RPMI8226 (cell line): Measurements from ENCODE around the gene PTPRN2.

Source experiments
- DNase-seq: peaks from one replicate; pipeline ENCODE4 v3.0.0-alpha.2; 2015

PTPRN2 gene

DNA sequence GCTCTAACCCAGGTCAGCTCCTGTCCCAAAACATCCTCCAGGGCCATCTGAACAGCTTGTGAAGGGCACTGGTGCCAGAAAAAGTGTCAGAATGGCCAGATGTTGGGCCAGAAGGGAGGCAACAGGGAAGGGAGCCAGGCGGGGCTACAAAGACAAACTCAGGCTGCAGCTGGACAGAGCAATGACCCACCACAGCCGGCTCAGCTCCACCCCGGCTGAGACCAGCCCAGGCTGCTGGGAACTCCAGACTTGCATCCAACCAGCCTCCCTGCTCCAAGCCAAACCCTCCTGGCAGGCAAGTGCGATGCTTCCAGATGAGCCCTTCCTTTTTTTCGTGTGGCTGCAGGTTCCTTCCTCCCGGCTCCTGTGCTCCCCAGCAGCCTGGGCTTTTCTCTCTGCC lies 466.9 kb downstream of the PTPRN2 start:
- DNase-seq = no peak

GRCh38 chr7:158120316-158120715 lies 467.3 kb downstream of the PTPRN2 start:
- no peak for DNase-seq

DNA sequence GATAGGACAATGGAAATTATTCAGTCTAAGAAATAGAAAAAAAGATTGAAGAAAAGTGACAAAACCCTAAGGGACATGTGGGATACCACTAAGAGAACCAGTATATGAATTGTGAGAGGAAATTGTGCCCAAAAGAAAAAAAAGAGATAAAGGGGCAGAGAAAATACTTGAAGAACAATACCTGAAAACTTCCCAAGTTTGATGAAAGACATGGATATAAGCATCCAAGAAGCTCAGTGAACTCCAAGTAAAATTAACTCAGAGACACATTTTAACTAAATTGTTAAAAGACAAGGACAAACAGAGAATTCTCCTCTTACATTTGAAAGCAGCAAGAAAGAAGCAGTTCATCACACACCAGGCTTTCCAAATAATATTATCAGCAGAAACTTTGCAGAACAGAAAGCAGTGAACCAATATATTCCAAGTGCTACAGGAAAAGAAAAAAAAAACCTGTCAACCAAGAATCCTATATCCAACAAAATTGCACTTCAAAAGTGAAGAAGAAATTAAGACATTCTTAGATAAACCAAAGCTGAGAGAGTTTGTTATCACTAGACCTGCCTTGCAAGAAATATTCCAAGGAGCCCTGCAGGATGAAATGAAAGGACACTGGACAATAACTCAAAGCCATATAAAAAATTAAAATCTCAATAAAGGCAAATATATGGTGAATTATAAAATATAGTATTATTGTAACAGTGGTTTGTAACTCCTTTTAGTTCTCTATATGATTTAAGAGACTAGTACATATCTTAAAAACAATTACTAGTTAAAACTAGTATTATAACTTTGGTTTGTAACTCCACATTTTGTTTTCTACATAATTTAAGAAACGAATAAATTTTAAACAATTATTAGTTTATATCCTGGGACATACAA lies 470.0 kb downstream of the PTPRN2 start:
- DNase-seq = no peak

GRCh38 chr7:158116235-158116634 lies 471.4 kb downstream of the PTPRN2 start:
- no peak for DNase-seq

DNA sequence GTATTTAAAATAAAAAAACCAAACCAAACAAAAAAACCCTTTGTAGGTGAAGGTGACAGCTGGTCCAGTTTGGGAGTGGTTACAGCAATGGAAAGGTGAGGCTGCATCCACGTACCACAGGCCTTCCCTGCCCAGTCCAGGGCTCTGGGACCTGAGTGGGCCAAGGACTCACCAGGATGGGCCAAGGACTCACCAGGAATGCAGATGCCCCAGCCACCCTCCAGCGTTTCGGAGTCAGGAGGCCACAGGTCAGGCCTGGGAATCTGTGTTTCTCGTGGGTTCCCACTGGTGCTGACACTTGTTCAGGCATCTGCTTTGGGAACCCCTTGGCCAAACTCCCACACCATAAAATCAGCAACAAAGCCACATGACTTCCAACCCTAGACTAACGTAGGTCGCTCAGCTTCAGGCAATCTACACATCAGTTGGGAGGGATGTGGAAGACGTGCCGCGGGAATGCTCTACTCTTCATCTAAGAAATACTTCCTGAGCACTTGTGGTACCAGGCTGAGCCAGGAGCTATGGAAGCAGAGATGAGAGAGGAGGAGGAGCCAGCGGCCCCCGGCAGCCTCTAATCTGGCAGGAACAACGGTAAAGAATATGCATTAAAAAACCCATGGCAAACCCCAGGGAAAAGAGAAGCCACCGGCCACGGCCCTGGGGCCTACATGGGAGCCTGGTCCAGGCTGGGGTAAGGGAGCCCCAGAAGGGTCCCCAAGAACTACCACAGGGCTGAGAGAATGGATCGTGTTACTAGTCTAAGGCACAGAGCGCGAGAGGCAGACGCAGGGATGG lies 473.4 kb downstream of the PTPRN2 start:
- DNase-seq = no peak

- no peak for DNase-seq
Measured at GRCh38 chr7:158113321-158114025, 474.1 kb downstream of the PTPRN2 start.

DNA sequence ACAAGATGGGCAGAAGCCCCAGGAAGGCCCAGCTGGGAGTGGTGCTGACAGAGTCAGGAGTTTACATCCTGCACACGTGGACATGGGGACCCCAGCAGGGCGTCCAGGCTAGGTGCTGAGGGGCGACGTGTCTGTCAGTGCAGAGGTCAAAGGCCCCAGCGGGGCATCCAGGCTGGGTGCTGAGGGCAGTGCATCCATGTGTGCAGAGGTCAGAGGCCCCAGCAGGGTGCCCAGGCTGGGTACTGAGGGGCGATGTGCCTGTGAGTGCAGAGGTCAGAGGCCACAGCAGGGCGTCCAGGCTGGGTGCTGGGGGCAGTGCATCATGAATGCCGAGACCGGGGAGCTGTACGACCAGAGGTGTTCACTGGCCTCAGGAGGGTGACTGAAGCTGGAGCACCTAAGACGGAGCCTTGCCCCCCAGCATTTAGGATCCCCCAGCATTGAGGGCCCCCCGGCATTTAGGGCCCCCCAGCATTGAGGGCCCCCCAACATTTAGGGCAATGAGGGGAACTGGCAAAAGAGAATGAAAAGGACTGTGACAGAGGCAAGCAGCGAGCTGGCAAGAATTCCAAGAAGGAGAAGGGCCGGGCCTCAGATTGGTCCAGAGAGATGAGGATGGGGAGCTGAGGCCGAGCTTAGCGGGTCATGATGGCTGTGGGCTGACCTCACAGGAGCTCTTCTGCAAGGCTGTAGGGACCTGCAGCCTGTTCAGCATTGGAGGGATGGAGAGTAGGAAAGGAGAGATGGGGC lies 474.9 kb downstream of the PTPRN2 start:
- no peak for DNase-seq

- no peak for DNase-seq
Measured at GRCh38 chr7:158111906-158112570, 475.6 kb downstream of the PTPRN2 start.

DNA sequence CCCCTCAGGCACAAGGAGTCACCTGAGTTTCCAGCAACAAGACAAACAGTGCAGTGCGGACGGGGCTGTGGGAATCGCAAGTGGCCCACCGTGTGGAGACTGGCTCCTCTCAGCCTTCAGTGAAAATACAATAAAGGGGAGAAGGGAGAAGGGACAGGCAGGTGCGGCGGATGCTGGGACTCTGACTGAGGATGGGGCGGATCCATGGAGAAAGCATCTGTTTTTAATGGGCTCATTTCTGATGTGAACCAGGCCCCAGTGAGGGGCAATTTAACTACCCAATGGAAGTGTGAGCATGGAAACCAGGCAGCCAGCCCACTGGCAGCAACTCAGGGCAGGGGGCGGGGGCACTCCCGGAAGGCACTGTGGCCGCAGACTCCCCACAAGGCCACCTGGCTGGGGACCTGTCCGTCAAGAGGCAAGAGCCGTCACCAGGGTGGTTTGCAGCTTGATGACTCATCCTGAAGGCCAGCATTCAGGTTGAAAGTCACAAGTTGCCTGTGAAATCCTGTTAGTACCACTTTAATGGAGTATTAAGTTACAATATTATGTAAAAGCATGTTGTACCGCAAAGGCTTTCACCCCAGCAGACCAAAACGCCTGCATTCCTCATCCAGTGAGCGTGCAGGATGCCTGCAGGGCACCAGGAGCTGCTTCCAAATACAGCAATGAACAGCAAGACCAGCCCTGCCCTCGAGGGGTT lies 476.4 kb downstream of the PTPRN2 start:
- DNase-seq = peak; percentile 91

GRCh38 chr7:158110661-158111048 lies 477.0 kb downstream of the PTPRN2 start:
- peak; percentile 71 for DNase-seq

GRCh38 chr7:158110034-158110590 lies 477.5 kb downstream of the PTPRN2 start:
- DNase-seq = no peak

DNA sequence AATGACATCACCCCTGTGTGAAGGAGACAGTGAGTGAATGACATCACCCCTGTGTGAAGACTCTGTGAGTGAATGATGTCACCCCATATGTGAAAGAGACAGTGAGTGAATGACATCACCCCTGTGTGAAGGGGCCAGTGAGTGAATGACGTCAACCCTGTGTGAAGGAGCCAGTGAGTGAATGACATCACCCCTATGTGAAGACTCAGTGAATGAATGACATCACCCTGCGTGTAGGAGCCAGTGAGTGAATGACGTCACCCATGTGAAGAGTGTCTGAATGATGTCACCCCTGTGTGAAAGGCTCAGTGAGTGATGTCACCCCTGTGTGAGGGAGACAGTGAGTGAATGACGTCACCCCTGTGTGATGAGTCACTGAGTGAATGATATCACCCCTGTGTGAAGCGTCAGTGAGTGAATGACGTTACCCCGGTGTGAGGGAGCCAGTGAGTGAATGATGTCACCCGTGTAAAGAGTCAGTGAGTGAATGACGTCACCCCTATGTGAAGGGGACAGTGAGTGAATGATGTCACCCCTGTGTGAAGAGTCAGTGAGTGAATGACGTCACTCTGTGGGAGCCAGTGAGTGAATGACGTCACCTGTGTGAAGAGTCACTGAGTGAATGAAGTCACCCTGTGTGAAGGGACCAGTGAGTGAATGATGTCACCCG lies 478.1 kb downstream of the PTPRN2 start:
- peak; percentile 16 for DNase-seq

- no peak for DNase-seq
Measured at GRCh38 chr7:158108646-158109293, 478.9 kb downstream of the PTPRN2 start.

DNA sequence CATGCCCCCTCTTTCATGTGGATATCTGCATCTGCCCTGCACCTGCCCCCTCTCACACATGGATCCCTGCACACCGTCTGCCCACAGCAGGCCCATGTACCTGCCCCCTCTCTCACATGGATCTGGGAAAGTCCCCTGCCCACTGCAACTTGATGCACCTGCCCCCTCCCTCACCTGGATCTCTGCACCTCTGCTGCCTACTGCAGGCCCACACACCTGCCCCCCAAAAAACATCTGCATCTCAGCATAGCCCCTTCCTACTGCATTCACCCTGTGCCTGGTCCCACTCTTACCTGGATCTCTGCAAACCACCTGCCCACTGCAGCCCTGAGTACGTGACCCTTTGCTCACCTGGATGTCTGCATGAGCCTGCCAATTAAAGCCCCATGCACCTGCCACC lies 479.8 kb downstream of the PTPRN2 start:
- DNase-seq = no peak

GRCh38 chr7:158106272-158106671 lies 481.4 kb downstream of the PTPRN2 start:
- DNase-seq = no peak

DNA sequence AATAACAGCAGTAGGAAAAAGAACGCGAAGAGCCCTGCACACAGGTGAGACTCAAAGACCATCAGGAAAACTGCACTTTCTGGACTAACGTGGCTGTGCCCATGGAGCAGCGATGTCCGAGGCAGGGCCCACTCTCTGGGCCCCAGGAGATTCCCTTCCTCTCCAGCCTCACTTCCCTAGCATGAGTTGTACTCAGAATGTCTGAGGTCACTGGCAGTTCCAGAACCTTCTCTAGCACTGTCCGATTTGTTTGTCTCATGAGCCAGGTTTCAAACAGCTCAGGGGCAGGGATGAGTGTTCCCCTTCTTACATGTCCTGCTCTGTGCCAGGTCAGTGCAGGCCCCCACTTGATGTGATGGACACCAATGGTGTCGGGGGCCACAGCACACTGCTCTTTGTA lies 484.2 kb downstream of the PTPRN2 start:
- no peak for DNase-seq

- no peak for DNase-seq
Measured at GRCh38 chr7:158102897-158103296, 484.7 kb downstream of the PTPRN2 start.

DNA sequence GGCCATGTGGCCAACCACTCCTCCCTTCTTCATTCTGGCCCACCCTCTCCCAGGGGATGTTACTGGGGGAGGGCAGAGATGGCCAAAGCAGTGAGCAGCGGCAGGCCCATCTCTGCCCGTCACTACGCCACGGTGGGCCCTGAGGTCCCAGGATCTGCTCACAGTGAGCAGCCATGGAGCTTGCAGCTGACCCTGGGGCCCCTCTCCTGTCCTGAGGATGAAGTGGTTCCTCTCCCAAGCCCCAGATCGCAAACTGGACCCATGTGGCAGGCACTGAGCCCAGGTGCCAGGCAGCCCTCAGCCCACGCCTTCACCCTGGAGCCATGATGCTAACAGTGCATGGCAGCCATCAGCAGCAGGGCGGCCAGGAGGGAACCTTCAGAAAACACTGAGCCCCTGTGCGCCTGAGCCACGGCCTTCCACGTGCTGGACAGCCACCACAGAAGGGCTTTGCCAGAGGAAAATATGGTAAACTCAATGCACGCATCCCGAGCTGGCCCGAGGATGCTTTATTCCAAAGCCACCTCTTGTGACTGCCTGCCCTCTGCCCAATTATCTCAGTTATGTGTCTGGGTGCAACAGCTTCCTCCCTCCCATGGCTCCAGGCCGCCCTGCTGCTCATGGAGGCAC lies 485.7 kb downstream of the PTPRN2 start:
- DNase-seq = no peak
